ENCODE results near the gene HSP90AB1. TPM values are rescaled to one million over a fixed set of nuclear protein-coding genes. Genes with fewer than 3 reads are reported as not detected.
A peak's percentile ranks its signal among the peaks of the same experiment; 100 is the strongest.

HSP90AB1 gene
- total and polyA plus RNA-seq, 9 of the 15 experiments (the other 6 are each of a cell fraction or from before 2014, with no cell fraction given), result 1,780 to 3,358 (median 2,262) TPM

DNA sequence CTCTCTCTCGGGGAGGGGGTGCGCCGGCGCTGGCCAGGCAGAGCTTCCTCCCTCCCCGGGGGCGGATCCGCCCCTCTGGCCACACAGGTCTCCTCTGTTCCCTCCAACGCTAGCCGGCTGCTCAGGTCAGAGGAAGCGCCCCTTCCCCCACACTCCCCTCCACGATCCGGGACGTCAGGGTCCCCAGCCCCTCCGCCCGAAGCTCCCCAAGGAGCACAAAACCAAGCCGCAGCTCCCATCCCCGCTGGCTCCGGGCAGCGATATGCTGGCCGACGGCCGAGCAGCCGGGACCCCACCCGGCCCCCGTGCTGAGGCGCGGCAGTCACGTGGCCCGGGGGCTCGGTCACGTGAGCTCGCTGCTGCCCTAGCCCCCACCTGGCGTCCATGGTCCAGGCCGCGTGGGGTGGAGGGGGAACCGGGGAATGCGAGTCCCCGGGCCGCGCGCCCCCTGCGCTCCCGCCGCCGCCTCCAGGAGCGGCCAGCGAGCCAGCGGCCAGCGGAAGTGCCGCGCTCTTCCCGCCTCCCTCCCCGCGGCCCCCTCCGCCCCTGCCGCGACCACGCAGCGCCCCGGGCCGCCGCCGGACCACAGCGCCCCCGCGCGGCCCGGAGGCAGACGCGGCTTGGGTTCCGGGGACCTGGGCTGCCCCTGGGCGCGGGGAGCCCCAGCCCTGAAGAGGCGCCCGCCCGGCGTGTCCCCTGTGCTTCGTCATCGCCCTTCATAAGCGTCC lies 10.3 kb downstream of the HSP90AB1 start, which contains the start of gene SLC35B2 (continued):
- TF ChIP-seq NFIX (CRISPR knock-in tag; IDR thresholded peaks at IDR 0.05; ENCODE audit: low read depth) (no peak), HDAC3 (IDR thresholded peaks at IDR 0.05; ENCODE audit: borderline replicate concordance, partially characterized antibody) (no peak), IRF2 (CRISPR knock-in tag; IDR thresholded peaks at IDR 0.05) (no peak), TFAM (CRISPR knock-in tag; conservative IDR thresholded peaks at IDR 0.05) (no peak), HES1 (IDR thresholded peaks at IDR 0.05; ENCODE audit: low read depth) (no peak), ETV6 (IDR thresholded peaks at IDR 0.05; ENCODE audit: borderline replicate concordance in 1 of 2, low read depth in 2 of 2, low read length in 1 of 2) (no peak), ETV6 (CRISPR knock-in tag; IDR thresholded peaks at IDR 0.05; ENCODE audit: borderline replicate concordance) (no peak), MCM7 (IDR thresholded peaks at IDR 0.05) (no peak), ERF (CRISPR knock-in tag; IDR thresholded peaks at IDR 0.05) (0 out of 2 replicates have a peak, but pooled peaks have one; percentile 11), ZNF282 (CRISPR knock-in tag; IDR thresholded peaks at IDR 0.05) (no peak; the same call in 1 of the 2 replicates), FOXA1 (IDR thresholded peaks at IDR 0.05; ENCODE audit: borderline replicate concordance) (no peak), TBL1XR1 (IDR thresholded peaks at IDR 0.05; ENCODE audit: low read length in 2 of 2) (peak in 1 of 2 experiments; percentile 50; a peak in 1 of 4 replicates), NR2F6 (CRISPR knock-in tag; IDR thresholded peaks at IDR 0.05) (no peak), ZBTB8A (IDR thresholded peaks at IDR 0.05; ENCODE audit: partially characterized antibody) (no peak), TRIM24 (IDR thresholded peaks at IDR 0.05) (peak in 1 of 2 experiments; percentile 54; a peak in 1 of 4 replicates), ZNF449 (CRISPR knock-in tag; IDR thresholded peaks at IDR 0.05) (no peak), SAFB (IDR thresholded peaks at IDR 0.05; ENCODE audit: borderline replicate concordance, low read depth, low read length) (no peak), HNRNPK (IDR thresholded peaks at IDR 0.05; ENCODE audit: low read depth, low read length, poor library complexity, severe bottlenecking) (no peak), ZBTB34 (CRISPR knock-in tag; IDR thresholded peaks at IDR 0.05) (no peak), PCBP2 (IDR thresholded peaks at IDR 0.05; ENCODE audit: low read depth, low read length, poor library complexity, severe bottlenecking) (peak; percentile 62), ZNF384 (IDR thresholded peaks at IDR 0.05; ENCODE audit: low read depth, low read length) (0 out of 2 replicates have a peak, but pooled peaks have one; percentile 14), TCF3 (CRISPR knock-in tag; IDR thresholded peaks at IDR 0.05) (no peak), NR4A1 (CRISPR knock-in tag; IDR thresholded peaks at IDR 0.05) (no peak), NR4A1 (tag; IDR thresholded peaks at IDR 0.05) (no peak)
- TF ChIP-seq, protein P1, sequence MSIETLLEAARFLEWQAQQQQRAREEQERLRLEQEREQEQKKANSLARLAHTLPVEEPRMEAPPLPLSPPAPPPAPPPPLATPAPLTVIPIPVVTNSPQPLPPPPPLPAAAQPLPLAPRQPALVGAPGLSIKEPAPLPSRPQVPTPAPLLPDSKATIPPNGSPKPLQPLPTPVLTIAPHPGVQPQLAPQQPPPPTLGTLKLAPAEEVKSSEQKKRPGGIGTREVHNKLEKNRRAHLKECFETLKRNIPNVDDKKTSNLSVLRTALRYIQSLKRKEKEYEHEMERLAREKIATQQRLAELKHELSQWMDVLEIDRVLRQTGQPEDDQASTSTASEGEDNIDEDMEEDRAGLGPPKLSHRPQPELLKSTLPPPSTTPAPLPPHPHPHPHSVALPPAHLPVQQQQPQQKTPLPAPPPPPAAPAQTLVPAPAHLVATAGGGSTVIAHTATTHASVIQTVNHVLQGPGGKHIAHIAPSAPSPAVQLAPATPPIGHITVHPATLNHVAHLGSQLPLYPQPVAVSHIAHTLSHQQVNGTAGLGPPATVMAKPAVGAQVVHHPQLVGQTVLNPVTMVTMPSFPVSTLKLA (conservative IDR thresholded peaks at IDR 0.05), result peak; percentile 96 to 98

Measured in K562 (cell line).